OCI-LY3 (cell line): ENCODE measurements around the gene CMAS.
A peak's percentile ranks its signal among the peaks of the same experiment; 100 is the strongest.

Experiments used
- H2AFZ ChIP-seq: fragments of 200-600, 300-600 bp; shearing (Covaris generic); 2 replicates; pipeline ENCODE4 v1.6.0; 2014; ENCODE audit warnings: antibody characterized with exemption, low read depth, low read length
- H3K27ac ChIP-seq: fragments of 200-600, 300-600 bp; sonication (generic); 2 replicates; pipeline ENCODE4 v1.5.1; 2014; ENCODE audit warnings: mild to moderate bottlenecking, low read length, moderate library complexity, mixed read lengths
- H3K27me3 ChIP-seq: fragments of 200-600, 300-600 bp; sonication (generic); 2 replicates; pipeline ENCODE4 v1.6.1; 2014; ENCODE audit warnings: low read depth, low read length, mixed read lengths
- H3K36me3 ChIP-seq: fragments of 200-600, 300-600 bp; sonication (generic); replicated peaks from 2 replicates; pipeline ENCODE3; 2014; ENCODE audit warnings: low read depth, low read length, mixed read lengths
- H3K4me1 ChIP-seq: fragments of 300-600, 200-600 bp; sonication (generic); 2 replicates; pipeline ENCODE4 v1.6.1; 2014; ENCODE audit warnings: low read length, mixed read lengths
- H3K4me2 ChIP-seq: fragments of 200-600, 300-600 bp; sonication (generic); 2 replicates; pipeline ENCODE4 v1.6.1; 2014; ENCODE audit warnings: low read length, mixed read lengths
- H3K4me3 ChIP-seq: fragments of 300-600, 200-600 bp; sonication (generic); 2 replicates; pipeline ENCODE4 v1.5.1; 2014; ENCODE audit warnings: antibody characterized with exemption, mild to moderate bottlenecking, low read length, moderate library complexity
- H3K79me2 ChIP-seq: fragments of 300-600, 200-600 bp; shearing (Covaris generic); 2 replicates; pipeline ENCODE4 v1.6.1; 2014; ENCODE audit warnings: mild to moderate bottlenecking, low read length, mixed read lengths
- H3K9ac ChIP-seq: fragments of 300-600, 200-600 bp; shearing (Covaris generic); 2 replicates; pipeline ENCODE4 v1.6.0; 2014; ENCODE audit warnings: mild to moderate bottlenecking, low read length, moderate library complexity
- H3K9me3 ChIP-seq: fragments of 200-600, 300-600 bp; shearing (Covaris generic); 2 replicates; pipeline ENCODE4 v1.6.1; 2014; ENCODE audit warnings: low read length, mixed read lengths; ENCODE audit not compliant: insufficient read depth
- H4K20me1 ChIP-seq: fragments of 200-600, 300-600 bp; sonication (generic); 2 replicates; pipeline ENCODE4 v1.6.1; 2016; ENCODE audit warnings: low read length, mixed read lengths; ENCODE audit not compliant: insufficient read depth
- EZH2phosphoT487 ChIP-seq: fragments of 200-600 bp; shearing (Covaris generic); IDR thresholded peaks from 2 replicates; pipeline ENCODE4 v1.6.1; 2018; ENCODE audit warnings: antibody characterized with exemption, mixed run types, low read depth
- TF ChIP-seq, protein P1 (sequence below): fragments of 200-600, 300-600 bp; sonication (generic); IDR thresholded peaks from 2 replicates; pipeline ENCODE4 v1.5.1; 2014; ENCODE audit warnings: antibody characterized with exemption, low read length, low read depth

The CMAS gene

DNA sequence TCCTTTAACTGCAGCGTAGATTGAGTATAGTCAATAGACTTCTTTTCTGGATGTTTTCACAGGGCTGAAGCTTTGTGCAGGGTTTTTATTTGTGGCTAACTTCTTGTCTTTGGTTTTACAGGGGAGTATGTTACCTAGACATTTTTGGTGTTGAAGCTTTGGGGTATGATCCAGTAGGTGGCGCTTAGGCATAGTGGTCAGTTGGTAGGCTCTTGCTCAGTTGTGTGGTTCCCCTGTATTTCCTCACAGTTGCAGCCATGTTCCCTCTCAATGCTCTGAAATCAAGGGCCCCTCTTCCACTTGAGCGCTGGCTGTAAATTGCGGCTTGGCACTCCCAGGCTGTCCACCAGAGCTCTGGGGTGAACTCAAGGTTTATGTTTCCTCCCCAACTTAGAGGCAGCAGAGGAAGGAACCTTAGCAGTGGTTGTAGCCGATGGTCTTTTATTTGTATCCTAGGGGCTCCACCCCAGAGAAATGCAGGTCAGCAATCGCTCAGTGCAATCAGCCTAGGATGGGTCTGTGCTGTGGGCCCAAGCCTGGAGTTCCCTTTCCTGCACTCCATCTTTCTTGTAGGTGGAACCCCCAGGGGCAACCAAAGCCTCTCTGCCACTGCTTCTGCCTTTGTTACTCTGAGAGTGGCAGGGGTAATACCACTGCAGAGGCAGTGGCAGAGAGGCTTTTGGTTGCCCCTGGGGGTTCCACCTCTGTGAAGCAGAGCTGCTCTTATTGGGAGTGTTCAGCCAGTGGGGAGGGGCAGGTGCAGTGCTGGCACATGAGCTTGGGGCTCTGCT is 55.1 kb downstream of the CMAS start:
- Histone ChIP-seq H3K4me2 (peak overlapping the region; percentile 70), H3K27me3 (no peaks in the 10 kb centered on the region), H2AFZ (peak overlapping the region; percentile 56)

DNA sequence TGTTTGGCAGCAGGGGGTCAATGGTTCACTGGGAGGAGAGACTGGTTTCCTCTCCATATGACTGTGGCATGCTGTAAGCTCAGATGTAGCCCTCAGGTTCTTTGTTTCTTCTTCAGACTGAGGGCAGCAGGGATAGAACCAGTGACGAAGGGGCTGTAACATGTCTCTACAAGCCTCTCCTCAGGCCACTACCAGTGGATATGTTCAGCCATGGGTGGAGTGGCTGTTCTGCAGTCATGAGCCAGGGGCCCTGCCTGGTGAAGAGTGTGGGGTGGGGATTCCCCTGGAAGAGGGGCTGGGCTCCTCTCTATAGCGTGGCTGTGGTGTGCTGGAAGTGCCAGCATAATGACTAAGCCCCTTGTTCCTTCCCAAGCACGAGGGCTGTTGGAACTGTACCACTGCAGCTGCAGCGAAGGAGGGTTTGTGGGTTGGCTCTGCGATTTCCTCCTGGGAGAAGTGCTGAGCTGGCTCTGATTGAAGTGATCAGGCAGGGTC is 55.8 kb downstream of the CMAS start:
- Histone ChIP-seq H3K9ac (peak overlapping the region; percentile 58; the same call in 1 of the 2 replicates), H3K4me1 (peaks cover 38% of the 10 kb centered on the region), H4K20me1 (no peaks in the 10 kb centered on the region), H3K27me3 (no peaks in the 10 kb centered on the region), H3K4me3 (peak overlapping the region; percentile 22; the same call in 1 of the 2 replicates), H2AFZ (peak overlapping the region; percentile 56), H3K79me2 (no peaks in the 10 kb centered on the region), H3K36me3 (no peaks in the 10 kb centered on the region), H3K27ac (peak overlapping the region; percentile 81), H3K9me3 (peaks cover 4% of the 10 kb centered on the region; the same call in 1 of the 2 replicates), H3K4me2 (peak overlapping the region; percentile 70)
- no peak for TF ChIP-seq EZH2phosphoT487
- TF ChIP-seq, protein P1, sequence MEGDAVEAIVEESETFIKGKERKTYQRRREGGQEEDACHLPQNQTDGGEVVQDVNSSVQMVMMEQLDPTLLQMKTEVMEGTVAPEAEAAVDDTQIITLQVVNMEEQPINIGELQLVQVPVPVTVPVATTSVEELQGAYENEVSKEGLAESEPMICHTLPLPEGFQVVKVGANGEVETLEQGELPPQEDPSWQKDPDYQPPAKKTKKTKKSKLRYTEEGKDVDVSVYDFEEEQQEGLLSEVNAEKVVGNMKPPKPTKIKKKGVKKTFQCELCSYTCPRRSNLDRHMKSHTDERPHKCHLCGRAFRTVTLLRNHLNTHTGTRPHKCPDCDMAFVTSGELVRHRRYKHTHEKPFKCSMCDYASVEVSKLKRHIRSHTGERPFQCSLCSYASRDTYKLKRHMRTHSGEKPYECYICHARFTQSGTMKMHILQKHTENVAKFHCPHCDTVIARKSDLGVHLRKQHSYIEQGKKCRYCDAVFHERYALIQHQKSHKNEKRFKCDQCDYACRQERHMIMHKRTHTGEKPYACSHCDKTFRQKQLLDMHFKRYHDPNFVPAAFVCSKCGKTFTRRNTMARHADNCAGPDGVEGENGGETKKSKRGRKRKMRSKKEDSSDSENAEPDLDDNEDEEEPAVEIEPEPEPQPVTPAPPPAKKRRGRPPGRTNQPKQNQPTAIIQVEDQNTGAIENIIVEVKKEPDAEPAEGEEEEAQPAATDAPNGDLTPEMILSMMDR, result no peak

More for the DNA sequence above, 55.1 kb downstream of the CMAS start:
- H3K36me3 ChIP-seq, result no peaks in the 10 kb centered on the region
- no peaks in the 10 kb centered on the region for H3K79me2 ChIP-seq
- H3K4me1 ChIP-seq, result peaks cover 38% of the 10 kb centered on the region
- peak overlapping the region; percentile 81 for H3K27ac ChIP-seq
- no peaks in the 10 kb centered on the region for H4K20me1 ChIP-seq
- H3K9me3 ChIP-seq, result peaks cover 4% of the 10 kb centered on the region; the same call in 1 of the 2 replicates
- TF ChIP-seq, protein P1, result peak; percentile 79
- TF ChIP-seq EZH2phosphoT487, result no peak
- H3K9ac ChIP-seq, result peak overlapping the region; percentile 58; the same call in 1 of the 2 replicates
- peak overlapping the region; percentile 28; the same call in 1 of the 2 replicates for H3K4me3 ChIP-seq

DNA sequence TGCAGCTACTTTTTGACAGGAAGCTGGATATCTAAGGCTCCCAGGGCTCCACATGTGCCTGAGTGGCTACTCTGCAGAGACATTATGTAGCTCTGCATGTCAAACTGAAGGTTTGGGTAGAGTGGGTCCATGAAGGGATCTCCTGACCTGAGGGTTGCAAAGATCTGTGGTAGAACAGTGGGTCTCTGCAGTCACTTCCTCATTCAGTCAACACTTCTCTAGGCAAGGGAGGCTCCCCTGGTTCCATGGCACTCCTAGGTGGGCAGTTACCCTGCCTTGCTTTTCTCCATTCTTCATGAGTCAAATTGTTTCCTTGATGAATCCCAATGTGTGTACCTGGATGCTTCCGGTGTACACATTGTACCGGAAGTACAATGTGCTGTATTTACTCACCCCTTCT is 57.4 kb downstream of the CMAS start:
- Histone ChIP-seq H3K79me2 (no peaks in the 10 kb centered on the region), H4K20me1 (no peaks in the 10 kb centered on the region), H3K36me3 (no peaks in the 10 kb centered on the region), H3K4me1 (peaks cover 38% of the 10 kb centered on the region), H3K27me3 (no peaks in the 10 kb centered on the region), H3K9me3 (peaks cover 4% of the 10 kb centered on the region; the same call in 1 of the 2 replicates), H3K4me3 (no peak overlapping the region), H2AFZ (peak overlapping the region; percentile 28; the same call in 1 of the 2 replicates), H3K27ac (no peak overlapping the region), H3K9ac (no peak overlapping the region), H3K4me2 (no peak overlapping the region)
- no peak for TF ChIP-seq EZH2phosphoT487
- TF ChIP-seq, protein P1, result no peak

DNA sequence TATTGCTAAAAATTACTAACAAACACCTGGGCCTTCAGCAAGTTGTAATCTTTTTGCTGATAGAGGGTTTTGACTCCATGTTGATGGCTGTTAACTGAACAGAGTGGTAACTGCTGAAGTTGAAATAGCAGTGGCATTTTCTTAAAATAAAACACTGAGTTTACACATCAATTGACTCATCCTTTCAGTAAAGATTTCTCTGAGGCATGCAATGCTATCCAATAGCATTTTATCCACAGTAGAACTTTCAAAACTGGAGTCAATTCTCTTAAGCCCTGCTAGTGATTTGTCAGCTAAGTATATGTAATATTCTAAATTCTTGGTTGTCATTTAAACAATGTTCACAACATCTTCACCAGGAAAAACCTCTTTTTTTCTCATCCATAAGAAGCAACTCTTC is 59.5 kb downstream of the CMAS start:
- H2AFZ ChIP-seq, result no peak overlapping the region
- no peak overlapping the region for H3K9ac ChIP-seq
- peaks cover 37% of the 10 kb centered on the region for H3K4me1 ChIP-seq
- H3K36me3 ChIP-seq, result no peaks in the 10 kb centered on the region
- H3K27me3 ChIP-seq, result no peaks in the 10 kb centered on the region
- peaks cover 4% of the 10 kb centered on the region; the same call in 1 of the 2 replicates for H3K9me3 ChIP-seq
- H3K79me2 ChIP-seq, result no peaks in the 10 kb centered on the region
- H4K20me1 ChIP-seq, result no peaks in the 10 kb centered on the region
- no peak overlapping the region for H3K27ac ChIP-seq
- no peak overlapping the region for H3K4me3 ChIP-seq
- no peak overlapping the region for H3K4me2 ChIP-seq
- no peak for TF ChIP-seq EZH2phosphoT487
- TF ChIP-seq, protein P1, result no peak
